CD14-positive monocyte (primary cell): ENCODE results near the gene WAC. TPM values are rescaled to one million over a fixed set of nuclear protein-coding genes. Genes with fewer than 3 reads are reported as not detected.
"Not testable (repeated sequence)": the region's sequence is repeated elsewhere in the genome, so short reads cannot be mapped to it uniquely, and the experiment has no call there.

Experiments
- DNase-seq, 3 donors: peaks; one replicate each; pipeline ENCODE4 v3.0.0-alpha.2; 2011 to 2022
- H2AFZ ChIP-seq: 2 replicates; pipeline ENCODE4 v1.6.0; 2012; ENCODE audit warnings: mild to moderate bottlenecking, low read depth, low read length, inconsistent platforms; ENCODE audit not compliant: insufficient read depth, poor library complexity, severe bottlenecking
- H3K27ac ChIP-seq, 2 donors: 1 replicate in 1 of 2; 2 replicates in 1 of 2; pipeline ENCODE4 v1.5.1; 2012 to 2013; ENCODE audit warnings: low read length in 2 of 2, control low read depth in 1 of 2, inconsistent platforms in 1 of 2, low read depth in 1 of 2, mild to moderate bottlenecking in 1 of 2
- H3K27me3 ChIP-seq, 2 donors: one replicate each; pipeline versions ENCODE4 v1.6.0 to v1.6.1; 2011 to 2013; ENCODE audit warnings: low read length in 2 of 2; ENCODE audit not compliant: control insufficient read depth in 2 of 2, insufficient read depth in 2 of 2
- H3K36me3 ChIP-seq, 2 donors: replicated peaks in 1 of 2; 1 replicate in 1 of 2; 2 replicates in 1 of 2; pipeline versions ENCODE4 v1.5.1 to v1.6.1; 2012 to 2013; ENCODE audit warnings: low read length in 2 of 2, control low read depth in 1 of 2, inconsistent platforms in 1 of 2, mild to moderate bottlenecking in 1 of 2; ENCODE audit not compliant: insufficient read depth in 2 of 2, control insufficient read depth in 1 of 2
- H3K4me1 ChIP-seq, 2 donors: 1 replicate in 1 of 2; 2 replicates in 1 of 2; pipeline versions ENCODE4 v1.5.1 to v1.6.1; 2012 to 2013; ENCODE audit warnings: low read length in 2 of 2, control low read depth in 1 of 2, inconsistent platforms in 1 of 2, mild to moderate bottlenecking in 1 of 2, moderate library complexity in 1 of 2; ENCODE audit not compliant: insufficient read depth in 2 of 2, control insufficient read depth in 1 of 2
- H3K4me2 ChIP-seq: replicated peaks from 2 replicates; pipeline ENCODE3; 2012; ENCODE audit warnings: low read length, moderate library complexity, mild to moderate bottlenecking; ENCODE audit not compliant: poor library complexity, severe bottlenecking; ENCODE audit errors: extremely low read depth
- H3K4me3 ChIP-seq, 3 experiments: fragments of 200-600 bp in 1 of 3; sonication (generic) in 1 of 3; replicated peaks in 1 of 3; 1 replicate in 2 of 3; 2 replicates in 1 of 3; pipeline ENCODE4 v1.5.1; 2011 to 2013; ENCODE audit warnings: low read length in 3 of 3, mild to moderate bottlenecking in 3 of 3, control low read depth in 2 of 3, low read depth in 2 of 3, inconsistent platforms in 1 of 3, moderate library complexity in 1 of 3
- H3K79me2 ChIP-seq: 2 replicates; pipeline ENCODE4 v1.6.0; 2012; ENCODE audit warnings: mild to moderate bottlenecking, control low read depth, inconsistent platforms, low read length, moderate library complexity; ENCODE audit not compliant: insufficient read depth
- H3K9ac ChIP-seq: 2 replicates; pipeline ENCODE4 v1.6.0; 2017; ENCODE audit warnings: low read length, mild to moderate bottlenecking; ENCODE audit not compliant: insufficient read depth, poor library complexity, severe bottlenecking
- H3K9me3 ChIP-seq, 2 donors: replicated peaks in 1 of 2; 1 replicate in 1 of 2; 2 replicates in 1 of 2; pipeline versions ENCODE4 v1.5.1 to v1.6.1; 2012 to 2013; ENCODE audit warnings: low read length in 2 of 2, control low read depth in 1 of 2; ENCODE audit not compliant: control insufficient read depth in 1 of 2, insufficient read depth in 1 of 2
- H4K20me1 ChIP-seq: 2 replicates; pipeline ENCODE4 v1.6.0; 2012; ENCODE audit warnings: mild to moderate bottlenecking, low read length, control low read depth, moderate library complexity; ENCODE audit not compliant: insufficient read depth
- H3K27ac Mint-ChIP-seq, 7 donors: one replicate each; pipeline ENCODE4 v1.8.0; 2020; ENCODE audit warnings: mild to moderate bottlenecking in 7 of 7, mixed read lengths in 7 of 7, moderate library complexity in 6 of 7, inconsistent platforms in 2 of 7
- H3K27me3 Mint-ChIP-seq, 3 donors: one replicate each; pipeline ENCODE4 v1.8.0; 2021 to 2022; ENCODE audit warnings: low read depth in 3 of 3, mild to moderate bottlenecking in 3 of 3, mixed read lengths in 3 of 3, moderate library complexity in 3 of 3, inconsistent platforms in 1 of 3
- H3K36me3 Mint-ChIP-seq, 2 donors: one replicate each; pipeline ENCODE4 v1.8.0; 2020; ENCODE audit warnings: mixed read lengths in 2 of 2, inconsistent platforms in 1 of 2, mild to moderate bottlenecking in 1 of 2
- H3K4me1 Mint-ChIP-seq: one replicate; pipeline ENCODE4 v1.8.0; 2020; ENCODE audit warnings: mild to moderate bottlenecking, mixed read lengths
- H3K4me3 Mint-ChIP-seq, 2 donors: one replicate each; pipeline ENCODE4 v1.8.0; 2020; ENCODE audit warnings: mild to moderate bottlenecking in 2 of 2, mixed read lengths in 2 of 2, moderate library complexity in 1 of 2
- H3K9me3 Mint-ChIP-seq, 7 donors: one replicate each; pipeline ENCODE4 v1.8.0; 2020 to 2022; ENCODE audit warnings: mixed read lengths in 7 of 7, mild to moderate bottlenecking in 6 of 7, moderate library complexity in 6 of 7, inconsistent platforms in 2 of 7
- WGBS: methylation state at CpG from one replicate; pipeline ENCODE4 v1.1.5; 2013; ENCODE audit warnings: missing lambda C conversion rate; ENCODE audit not compliant: insufficient coverage; 5-methylcytosine and 5-hydroxymethylcytosine counted together
- intact Hi-C, 2 donors: fragments of 100-400 bp; cut with micrococcal nuclease; formaldehyde crosslinking; loops; one replicate each; pipeline versions ENCODE4 v1.15.0 to v1.15.1; 2023
- polyA plus RNA-seq, 3 donors: library from polyadenylated mRNA; depleted of rRNA in 1 of 3; unstranded in 2 of 3; stranded (reverse) in 1 of 3; fragments of 300-500 nt in 2 of 3; fragments of >200 nt in 1 of 3; fragmentation: Illumina TruSeq in 2 of 3; gene quantifications; 1 replicate in 2 of 3; 2 replicates in 1 of 3; pipeline ENCODE4 v1.2.3, GENCODE V29; 2012 to 2021
- TF ChIP-seq, protein P1 (sequence below): fragments of 200-600 bp; IDR thresholded peaks from one replicate; pipeline ENCODE4 v1.8.0; 2022; ENCODE audit warnings: antibody characterized with exemption, mild to moderate bottlenecking

The WAC gene
- polyA plus RNA-seq, 3 donors = 46.7 to 80.8 (median 67.9) TPM

DNA sequence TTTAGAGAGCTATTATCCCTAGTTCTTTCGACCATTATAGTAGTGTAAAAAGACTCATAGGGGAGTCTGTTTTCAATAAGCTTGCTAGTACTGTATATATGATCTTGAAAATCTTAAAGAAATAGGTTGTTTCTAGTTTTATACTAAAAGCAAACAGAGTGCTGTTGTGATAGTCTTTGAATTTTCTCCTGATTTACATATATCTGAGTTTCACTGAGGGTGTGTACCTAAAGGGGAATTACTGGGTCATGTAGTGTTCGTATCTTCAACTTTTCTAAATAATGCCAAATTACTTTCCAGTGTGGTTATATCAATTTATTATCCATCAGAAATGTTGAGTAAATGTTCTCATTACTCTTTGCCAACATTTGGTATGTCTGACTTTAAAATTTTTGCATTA, 73.7 kb downstream of the WAC start:
- H2AFZ ChIP-seq = no peak overlapping the region
- Mint-ChIP-seq H3K27ac (peak overlapping the region in 1 of 7 donors; percentile 34), H3K4me1 (no peaks in the 10 kb centered on the region), H3K36me3 (peaks cover 50 to 57% of the 10 kb centered on the region in 2 donors), H3K4me3 (no peak overlapping the region), H3K9me3 (no peaks in the 10 kb centered on the region), H3K27me3 (peaks cover 0 to 1% (median 0%) of the 10 kb centered on the region in 3 donors)
- WGBS = no CpG with 5 or more reads among the region's 2 CpGs
- no peaks in the 10 kb centered on the region for H3K4me1 ChIP-seq
- peaks cover 93% of the 10 kb centered on the region for H3K79me2 ChIP-seq
- H4K20me1 ChIP-seq = peaks cover 97% of the 10 kb centered on the region
- no peak overlapping the region for H3K9ac ChIP-seq
- H3K27ac ChIP-seq = peak overlapping the region in 1 of 2 donors; percentile 14
- no peaks in the 10 kb centered on the region for H3K27me3 ChIP-seq
- peaks cover 56 to 89% of the 10 kb centered on the region in 2 donors for H3K36me3 ChIP-seq
- H3K9me3 ChIP-seq = no peaks in the 10 kb centered on the region
- TF ChIP-seq, protein P1, sequence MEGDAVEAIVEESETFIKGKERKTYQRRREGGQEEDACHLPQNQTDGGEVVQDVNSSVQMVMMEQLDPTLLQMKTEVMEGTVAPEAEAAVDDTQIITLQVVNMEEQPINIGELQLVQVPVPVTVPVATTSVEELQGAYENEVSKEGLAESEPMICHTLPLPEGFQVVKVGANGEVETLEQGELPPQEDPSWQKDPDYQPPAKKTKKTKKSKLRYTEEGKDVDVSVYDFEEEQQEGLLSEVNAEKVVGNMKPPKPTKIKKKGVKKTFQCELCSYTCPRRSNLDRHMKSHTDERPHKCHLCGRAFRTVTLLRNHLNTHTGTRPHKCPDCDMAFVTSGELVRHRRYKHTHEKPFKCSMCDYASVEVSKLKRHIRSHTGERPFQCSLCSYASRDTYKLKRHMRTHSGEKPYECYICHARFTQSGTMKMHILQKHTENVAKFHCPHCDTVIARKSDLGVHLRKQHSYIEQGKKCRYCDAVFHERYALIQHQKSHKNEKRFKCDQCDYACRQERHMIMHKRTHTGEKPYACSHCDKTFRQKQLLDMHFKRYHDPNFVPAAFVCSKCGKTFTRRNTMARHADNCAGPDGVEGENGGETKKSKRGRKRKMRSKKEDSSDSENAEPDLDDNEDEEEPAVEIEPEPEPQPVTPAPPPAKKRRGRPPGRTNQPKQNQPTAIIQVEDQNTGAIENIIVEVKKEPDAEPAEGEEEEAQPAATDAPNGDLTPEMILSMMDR = no peak
- no peak for DNase-seq
- H3K4me2 ChIP-seq = no peak overlapping the region
- intact Hi-C loops = no loop called here
- no peak overlapping the region for H3K4me3 ChIP-seq

DNA sequence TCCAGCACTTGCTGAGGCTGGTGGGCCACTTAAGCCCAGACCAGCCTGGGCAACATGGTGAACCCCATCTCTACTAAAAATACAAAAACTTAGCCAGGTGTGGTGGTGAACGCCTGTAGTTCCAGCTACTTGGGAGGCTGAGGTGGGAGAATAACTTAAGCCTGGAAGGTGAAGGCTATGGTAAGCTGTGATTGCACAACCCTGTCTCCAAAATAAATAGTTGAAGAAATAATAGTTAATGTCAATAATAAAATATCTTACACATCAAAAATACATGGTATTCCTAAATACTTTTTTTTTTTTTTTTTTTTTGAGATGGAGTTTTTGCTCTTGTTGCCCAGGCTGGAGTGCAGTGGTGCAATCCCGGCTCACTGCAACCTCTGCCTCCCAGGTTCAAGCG, 76.7 kb downstream of the WAC start:
- H3K4me1 Mint-ChIP-seq, H3K27me3 ChIP-seq, H3K9me3 Mint-ChIP-seq, H3K9ac ChIP-seq, intact Hi-C loops, H3K4me3 ChIP-seq, H2AFZ ChIP-seq, DNase-seq, H3K27me3 Mint-ChIP-seq, H3K4me1 ChIP-seq, H3K4me2 ChIP-seq, H3K27ac ChIP-seq, H3K4me3 Mint-ChIP-seq, H3K9me3 ChIP-seq: not testable (repeated sequence)
- Mint-ChIP-seq H3K27ac (peak overlapping the region in 1 of 7 donors; percentile 50), H3K36me3 (peaks cover 66 to 73% of the 10 kb centered on the region in 2 donors)
- no CpG with 5 or more reads among the region's 3 CpGs for WGBS
- Histone ChIP-seq H4K20me1 (peaks cover 100% of the 10 kb centered on the region), H3K36me3 (peaks cover 71 to 95% of the 10 kb centered on the region in 2 donors), H3K79me2 (peaks cover 90% of the 10 kb centered on the region)
